Measurements from ENCODE around the gene RELL1.
A peak's percentile ranks its signal among the peaks of the same experiment; 100 is the strongest.

RELL1 gene

GRCh38 chr4:37689353-37690095 lies 3.3 kb upstream of the RELL1 start:
- no peak for TF ChIP-seq TAF1 (IDR thresholded peaks at IDR 0.05; ENCODE audit: borderline replicate concordance, low read depth, low read length)
- no peak for TF ChIP-seq POLR2A (IDR thresholded peaks at IDR 0.05; ENCODE audit: low read depth, low read length)
- no peak for TF ChIP-seq POLR2AphosphoS5 (IDR thresholded peaks at IDR 0.05; ENCODE audit: low read depth, low read length)
- DNase-seq (ENCODE audit: insufficient read length) = no peak
- FAIRE-seq = no peak

- FAIRE-seq (no peak), DNase-seq (ENCODE audit: insufficient read length) (no peak)
- TF ChIP-seq TAF1 (IDR thresholded peaks at IDR 0.05; ENCODE audit: borderline replicate concordance, low read depth, low read length) (no peak), POLR2AphosphoS5 (IDR thresholded peaks at IDR 0.05; ENCODE audit: low read depth, low read length) (no peak), POLR2A (IDR thresholded peaks at IDR 0.05; ENCODE audit: low read depth, low read length) (no peak)
These were observed 1.5 kb upstream of the RELL1 start for GRCh38 chr4:37687681-37688080.

GRCh38 chr4:37687194-37687562 lies 1.0 kb upstream of the RELL1 start:
- no peak for TF ChIP-seq POLR2AphosphoS5 (IDR thresholded peaks at IDR 0.05; ENCODE audit: low read depth, low read length)
- TF ChIP-seq TAF1 (IDR thresholded peaks at IDR 0.05; ENCODE audit: borderline replicate concordance, low read depth, low read length) = no peak
- TF ChIP-seq POLR2A (IDR thresholded peaks at IDR 0.05; ENCODE audit: low read depth, low read length) = no peak
- DNase-seq (ENCODE audit: insufficient read length) (no peak), FAIRE-seq (no peak)

GRCh38 chr4:37685823-37686372 lies 278 bp downstream of the RELL1 start:
- TF ChIP-seq TAF1 (IDR thresholded peaks at IDR 0.05; ENCODE audit: borderline replicate concordance, low read depth, low read length) (peak; percentile 78; the same call in 1 of the 2 replicates), POLR2A (IDR thresholded peaks at IDR 0.05; ENCODE audit: low read depth, low read length) (peak; percentile 87), POLR2AphosphoS5 (IDR thresholded peaks at IDR 0.05; ENCODE audit: low read depth, low read length) (peak; percentile 62; the same call in 1 of the 2 replicates)
- FAIRE-seq (no peak), DNase-seq (ENCODE audit: insufficient read length) (peak; percentile 24)

- no peak for TF ChIP-seq POLR2A (IDR thresholded peaks at IDR 0.05; ENCODE audit: low read depth, low read length)
- TF ChIP-seq TAF1 (IDR thresholded peaks at IDR 0.05; ENCODE audit: borderline replicate concordance, low read depth, low read length) = no peak
- TF ChIP-seq POLR2AphosphoS5 (IDR thresholded peaks at IDR 0.05; ENCODE audit: low read depth, low read length) = no peak
- FAIRE-seq (peak; percentile 17), DNase-seq (ENCODE audit: insufficient read length) (no peak)
These were observed 884 bp downstream of the RELL1 start for GRCh38 chr4:37685161-37685822.

- TF ChIP-seq POLR2A (IDR thresholded peaks at IDR 0.05; ENCODE audit: low read depth, low read length) (no peak), TAF1 (IDR thresholded peaks at IDR 0.05; ENCODE audit: borderline replicate concordance, low read depth, low read length) (no peak), POLR2AphosphoS5 (IDR thresholded peaks at IDR 0.05; ENCODE audit: low read depth, low read length) (no peak)
- DNase-seq (ENCODE audit: insufficient read length) (no peak), FAIRE-seq (no peak)
These were observed 2.0 kb downstream of the RELL1 start for GRCh38 chr4:37684154-37684553.

- no peak for TF ChIP-seq TAF1 (IDR thresholded peaks at IDR 0.05; ENCODE audit: borderline replicate concordance, low read depth, low read length)
- TF ChIP-seq POLR2A (IDR thresholded peaks at IDR 0.05; ENCODE audit: low read depth, low read length) = no peak
- no peak for TF ChIP-seq POLR2AphosphoS5 (IDR thresholded peaks at IDR 0.05; ENCODE audit: low read depth, low read length)
- FAIRE-seq (peak; percentile 78), DNase-seq (ENCODE audit: insufficient read length) (peak; percentile 34)
These were observed 3.3 kb downstream of the RELL1 start for GRCh38 chr4:37682701-37683401.

- no peak for TF ChIP-seq POLR2AphosphoS5 (IDR thresholded peaks at IDR 0.05; ENCODE audit: low read depth, low read length)
- TF ChIP-seq POLR2A (IDR thresholded peaks at IDR 0.05; ENCODE audit: low read depth, low read length) = no peak
- no peak for TF ChIP-seq TAF1 (IDR thresholded peaks at IDR 0.05; ENCODE audit: borderline replicate concordance, low read depth, low read length)
- no peak for DNase-seq (ENCODE audit: insufficient read length)
- FAIRE-seq = no peak
These were observed 6.1 kb downstream of the RELL1 start for GRCh38 chr4:37680089-37680488.

- DNase-seq (ENCODE audit: insufficient read length) = no peak
- no peak for TF ChIP-seq TAF1 (IDR thresholded peaks at IDR 0.05; ENCODE audit: borderline replicate concordance, low read depth, low read length)
- TF ChIP-seq POLR2A (IDR thresholded peaks at IDR 0.05; ENCODE audit: low read depth, low read length) = no peak
- no peak for TF ChIP-seq POLR2AphosphoS5 (IDR thresholded peaks at IDR 0.05; ENCODE audit: low read depth, low read length)
- FAIRE-seq = no peak
These were observed 6.9 kb downstream of the RELL1 start for GRCh38 chr4:37679301-37679700.

GRCh38 chr4:37678624-37679023 lies 7.6 kb downstream of the RELL1 start:
- FAIRE-seq (no peak), DNase-seq (ENCODE audit: insufficient read length) (no peak)
- no peak for TF ChIP-seq TAF1 (IDR thresholded peaks at IDR 0.05; ENCODE audit: borderline replicate concordance, low read depth, low read length)
- TF ChIP-seq POLR2A (IDR thresholded peaks at IDR 0.05; ENCODE audit: low read depth, low read length) = no peak
- TF ChIP-seq POLR2AphosphoS5 (IDR thresholded peaks at IDR 0.05; ENCODE audit: low read depth, low read length) = no peak

- DNase-seq (ENCODE audit: insufficient read length) (peak; percentile 49), FAIRE-seq (peak; percentile 87)
- no peak for TF ChIP-seq TAF1 (IDR thresholded peaks at IDR 0.05; ENCODE audit: borderline replicate concordance, low read depth, low read length)
- TF ChIP-seq POLR2A (IDR thresholded peaks at IDR 0.05; ENCODE audit: low read depth, low read length) = no peak
- TF ChIP-seq POLR2AphosphoS5 (IDR thresholded peaks at IDR 0.05; ENCODE audit: low read depth, low read length) = no peak
These were observed 10.4 kb downstream of the RELL1 start for GRCh38 chr4:37675587-37676290.

Data from GM12892 (cell line).